Chondrocyte (in vitro differentiated cells): ENCODE data around the gene LRMDA. TPM values are rescaled to one million over a fixed set of nuclear protein-coding genes. Genes with fewer than 3 reads are reported as not detected.

Experiments
- DNase-seq: peaks from one replicate; pipeline ENCODE4 v3.0.0; 2021; ENCODE audit warnings: mixed read lengths, low spot score
- H3K27ac Mint-ChIP-seq: one replicate; pipeline ENCODE4 v1.8.0; 2021; ENCODE audit warnings: mild to moderate bottlenecking, moderate library complexity, mixed read lengths; ENCODE audit not compliant: unreplicated experiment
- H3K27me3 Mint-ChIP-seq: 2 replicates; pipeline ENCODE4 v1.8.0; 2021; ENCODE audit warnings: low read depth, mixed read lengths
- H3K36me3 Mint-ChIP-seq: 2 replicates; pipeline ENCODE4 v1.8.0; 2021; ENCODE audit warnings: low read depth, mixed read lengths
- H3K4me1 Mint-ChIP-seq: 2 replicates; pipeline ENCODE4 v1.8.0; 2021; ENCODE audit warnings: low read depth, mild to moderate bottlenecking, mixed read lengths
- H3K4me3 Mint-ChIP-seq: one replicate; pipeline ENCODE4 v1.8.0; 2021; ENCODE audit warnings: mild to moderate bottlenecking, moderate library complexity, mixed read lengths; ENCODE audit not compliant: unreplicated experiment
- H3K9me3 Mint-ChIP-seq: 2 replicates; pipeline ENCODE4 v1.8.0; 2021; ENCODE audit warnings: low read depth, mixed read lengths
- CTCF ChIP-seq: fragments of 200-600 bp; sonication (generic); IDR thresholded peaks from 2 replicates; pipeline ENCODE4 v1.5.0; 2021; ENCODE audit warnings: antibody characterized with exemption, mild to moderate bottlenecking, moderate library complexity
- total RNA-seq: library from RNA; stranded (reverse); gene quantifications from 3 replicates; pipeline ENCODE4 v1.2.1, GENCODE V29; 2021

The LRMDA gene
- total RNA-seq, 1 donor from 2014 or later = 2.8 TPM

- Mint-ChIP-seq H3K27ac (no peak overlapping the region), H3K9me3 (no peaks in the 10 kb centered on the region)
- no peak for TF ChIP-seq CTCF
Observed at GRCh38 chr10:75495434-75496190, 64.2 kb downstream of the LRMDA start.

GRCh38 chr10:75496191-75496567, 64.8 kb downstream of the LRMDA start:
- H3K9me3 Mint-ChIP-seq = no peaks in the 10 kb centered on the region
- DNase-seq = no peak
- peaks cover 5% of the 10 kb centered on the region for H3K27me3 Mint-ChIP-seq
- no peak overlapping the region for H3K27ac Mint-ChIP-seq
- H3K36me3 Mint-ChIP-seq = no peaks in the 10 kb centered on the region
- H3K4me1 Mint-ChIP-seq = no peaks in the 10 kb centered on the region
- H3K4me3 Mint-ChIP-seq = no peak overlapping the region
- no peak for TF ChIP-seq CTCF

More at GRCh38 chr10:75495434-75496190, 64.2 kb downstream of the LRMDA start:
- Mint-ChIP-seq H3K4me3 (no peak overlapping the region), H3K4me1 (no peaks in the 10 kb centered on the region), H3K36me3 (no peaks in the 10 kb centered on the region), H3K27me3 (peaks cover 5% of the 10 kb centered on the region)
- no peak for DNase-seq

GRCh38 chr10:75497997-75498883, 66.8 kb downstream of the LRMDA start:
- Mint-ChIP-seq H3K27ac (no peak overlapping the region), H3K4me3 (no peak overlapping the region), H3K27me3 (peaks cover 6% of the 10 kb centered on the region), H3K36me3 (no peaks in the 10 kb centered on the region), H3K4me1 (no peaks in the 10 kb centered on the region), H3K9me3 (no peaks in the 10 kb centered on the region)
- no peak for DNase-seq
- TF ChIP-seq CTCF = no peak

GRCh38 chr10:75498884-75499350, 67.5 kb downstream of the LRMDA start:
- H3K4me1 Mint-ChIP-seq = no peaks in the 10 kb centered on the region
- no peak overlapping the region for H3K27ac Mint-ChIP-seq
- no peak overlapping the region for H3K4me3 Mint-ChIP-seq
- no peak for DNase-seq
- H3K9me3 Mint-ChIP-seq = no peaks in the 10 kb centered on the region
- H3K36me3 Mint-ChIP-seq = no peaks in the 10 kb centered on the region
- H3K27me3 Mint-ChIP-seq = peaks cover 6% of the 10 kb centered on the region
- no peak for TF ChIP-seq CTCF

GRCh38 chr10:75499556-75500160, 68.2 kb downstream of the LRMDA start:
- no peak for TF ChIP-seq CTCF
- Mint-ChIP-seq H3K27me3 (peaks cover 10% of the 10 kb centered on the region), H3K9me3 (no peaks in the 10 kb centered on the region), H3K27ac (no peak overlapping the region), H3K4me1 (no peaks in the 10 kb centered on the region), H3K36me3 (no peaks in the 10 kb centered on the region), H3K4me3 (no peak overlapping the region)
- no peak for DNase-seq
